ENCODE results near the gene C16orf96. TPM values are rescaled to one million over a fixed set of nuclear protein-coding genes. Genes with fewer than 3 reads are reported as not detected.

Gene C16orf96
- total RNA-seq, 1 donor from 2014 or later = not detected

- Histone ChIP-seq H3K27ac (no peak overlapping the region), H3K4me1 (peaks cover 23% of the 10 kb centered on the region), H3K4me3 (no peak overlapping the region), H3K27me3 (no peaks in the 10 kb centered on the region), H3K9me3 (no peaks in the 10 kb centered on the region), H3K36me3 (no peaks in the 10 kb centered on the region)
- intact Hi-C loops (cut with DNase I) = no loop called here
- TF ChIP-seq POLR2AphosphoS5 (IDR thresholded peaks at IDR 0.05; ENCODE audit: insufficient read depth in 1 of 2, low read depth in 1 of 2) (no peak), POLR2A (IDR thresholded peaks at IDR 0.05) (no peak), CTCF (IDR thresholded peaks at IDR 0.05) (no peak)
- DNase-seq (ENCODE audit: extremely low spot score in 2 of 2) = no peak
These were observed 16.3 kb upstream of the C16orf96 start for GRCh38 chr16:4539716-4540284.

GRCh38 chr16:4544473-4544872 is 11.7 kb upstream of the C16orf96 start:
- intact Hi-C loops (cut with DNase I) = no loop called here
- no peaks in the 10 kb centered on the region for H3K27me3 ChIP-seq
- no peak overlapping the region for H3K27ac ChIP-seq
- H3K9me3 ChIP-seq = no peaks in the 10 kb centered on the region
- no peak overlapping the region for H3K4me3 ChIP-seq
- TF ChIP-seq POLR2AphosphoS5 (IDR thresholded peaks at IDR 0.05; ENCODE audit: insufficient read depth in 1 of 2, low read depth in 1 of 2) (no peak), CTCF (IDR thresholded peaks at IDR 0.05) (no peak), POLR2A (IDR thresholded peaks at IDR 0.05) (no peak)
- no peaks in the 10 kb centered on the region for H3K36me3 ChIP-seq
- H3K4me1 ChIP-seq = no peaks in the 10 kb centered on the region
- no peak for DNase-seq (ENCODE audit: extremely low spot score in 2 of 2)

- H3K4me3 ChIP-seq = no peak overlapping the region
- H3K4me1 ChIP-seq = no peaks in the 10 kb centered on the region
- no peak for TF ChIP-seq POLR2A (IDR thresholded peaks at IDR 0.05)
- TF ChIP-seq POLR2AphosphoS5 (IDR thresholded peaks at IDR 0.05; ENCODE audit: insufficient read depth in 1 of 2, low read depth in 1 of 2) = no peak
- no peak for TF ChIP-seq CTCF (IDR thresholded peaks at IDR 0.05)
- no peaks in the 10 kb centered on the region for H3K36me3 ChIP-seq
- H3K27me3 ChIP-seq = no peaks in the 10 kb centered on the region
- no peaks in the 10 kb centered on the region for H3K9me3 ChIP-seq
- intact Hi-C loops (cut with DNase I) = no loop called here
- no peak overlapping the region for H3K27ac ChIP-seq
- DNase-seq (ENCODE audit: extremely low spot score in 2 of 2) = no peak
These were observed 8.0 kb upstream of the C16orf96 start for GRCh38 chr16:4548124-4548523.

- Histone ChIP-seq H3K36me3 (no peaks in the 10 kb centered on the region), H3K4me3 (no peak overlapping the region), H3K9me3 (no peaks in the 10 kb centered on the region), H3K27me3 (no peaks in the 10 kb centered on the region), H3K27ac (no peak overlapping the region), H3K4me1 (no peaks in the 10 kb centered on the region)
- TF ChIP-seq POLR2AphosphoS5 (IDR thresholded peaks at IDR 0.05; ENCODE audit: insufficient read depth in 1 of 2, low read depth in 1 of 2) (no peak), POLR2A (IDR thresholded peaks at IDR 0.05) (no peak), CTCF (IDR thresholded peaks at IDR 0.05) (no peak)
- no peak for DNase-seq (ENCODE audit: extremely low spot score in 2 of 2)
- intact Hi-C loops (cut with DNase I) = loop anchor here (10.0 kb wide), 1 partner anchor 46 kb away; no protein-coding TSS in a partner anchor
These were observed 5.5 kb upstream of the C16orf96 start for GRCh38 chr16:4550591-4550990.

- Histone ChIP-seq H3K27ac (no peak overlapping the region), H3K9me3 (no peaks in the 10 kb centered on the region), H3K4me1 (no peaks in the 10 kb centered on the region), H3K36me3 (no peaks in the 10 kb centered on the region), H3K27me3 (no peaks in the 10 kb centered on the region), H3K4me3 (no peak overlapping the region)
- intact Hi-C loops (cut with DNase I) = loop anchor here (10.0 kb wide), 1 partner anchor 48 kb away; no protein-coding TSS in a partner anchor
- TF ChIP-seq CTCF (IDR thresholded peaks at IDR 0.05) (no peak), POLR2AphosphoS5 (IDR thresholded peaks at IDR 0.05; ENCODE audit: insufficient read depth in 1 of 2, low read depth in 1 of 2) (no peak), POLR2A (IDR thresholded peaks at IDR 0.05) (no peak)
- no peak for DNase-seq (ENCODE audit: extremely low spot score in 2 of 2)
These were observed 3.6 kb upstream of the C16orf96 start for GRCh38 chr16:4552541-4552940.

Measured in vagina (tissue), 2 donors.